Cardiac fibroblast (primary cell): Measurements from ENCODE around the gene IL1R1.
A peak's percentile ranks its signal among the peaks of the same experiment; 100 is the strongest.

ENCODE experiments used
- DNase-seq, 2 donors: peaks; one replicate each; pipeline versions ENCODE4 v3.0.0 to v3.0.0-alpha.2; 2010; ENCODE audit warnings: low read depth in 2 of 2
- H3K4me3 ChIP-seq, 2 donors: replicated peaks in 1 of 2; 1 replicate in 1 of 2; 2 replicates in 1 of 2; pipeline ENCODE4 v1.5.1; 2011; ENCODE audit warnings: low read depth in 2 of 2, low read length in 2 of 2, mild to moderate bottlenecking in 2 of 2, moderate library complexity in 1 of 2
- TF ChIP-seq, protein P1 (sequence below): IDR thresholded peaks from one replicate; pipeline ENCODE4 v1.5.1; 2011; ENCODE audit warnings: low read depth, mild to moderate bottlenecking, low read length, inconsistent platforms

IL1R1 gene

DNA sequence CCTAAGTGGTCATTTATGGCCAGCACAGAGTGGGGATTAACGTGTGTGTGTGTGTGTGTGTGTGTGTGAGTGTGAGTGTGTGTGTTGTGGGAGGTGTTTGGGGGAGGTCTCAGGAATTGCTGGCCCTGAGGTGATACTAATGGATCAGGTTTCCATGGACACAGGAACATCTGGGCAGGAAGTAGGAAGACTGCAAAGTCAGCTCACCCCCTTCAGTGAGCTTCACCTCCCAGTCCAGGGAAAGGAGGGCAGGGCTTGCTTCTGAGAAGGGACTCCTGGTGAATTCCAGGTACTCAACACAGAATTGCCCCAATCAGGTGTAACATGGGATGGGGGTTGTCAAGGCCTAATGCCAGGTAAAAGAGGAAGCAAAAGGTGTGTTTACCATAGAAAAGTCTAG is 30.3 kb upstream of the IL1R1 start:
- DNase-seq, result peak in 1 of 2 donors; percentile 54
- H3K4me3 ChIP-seq, result no peak overlapping the region
- TF ChIP-seq, protein P1, sequence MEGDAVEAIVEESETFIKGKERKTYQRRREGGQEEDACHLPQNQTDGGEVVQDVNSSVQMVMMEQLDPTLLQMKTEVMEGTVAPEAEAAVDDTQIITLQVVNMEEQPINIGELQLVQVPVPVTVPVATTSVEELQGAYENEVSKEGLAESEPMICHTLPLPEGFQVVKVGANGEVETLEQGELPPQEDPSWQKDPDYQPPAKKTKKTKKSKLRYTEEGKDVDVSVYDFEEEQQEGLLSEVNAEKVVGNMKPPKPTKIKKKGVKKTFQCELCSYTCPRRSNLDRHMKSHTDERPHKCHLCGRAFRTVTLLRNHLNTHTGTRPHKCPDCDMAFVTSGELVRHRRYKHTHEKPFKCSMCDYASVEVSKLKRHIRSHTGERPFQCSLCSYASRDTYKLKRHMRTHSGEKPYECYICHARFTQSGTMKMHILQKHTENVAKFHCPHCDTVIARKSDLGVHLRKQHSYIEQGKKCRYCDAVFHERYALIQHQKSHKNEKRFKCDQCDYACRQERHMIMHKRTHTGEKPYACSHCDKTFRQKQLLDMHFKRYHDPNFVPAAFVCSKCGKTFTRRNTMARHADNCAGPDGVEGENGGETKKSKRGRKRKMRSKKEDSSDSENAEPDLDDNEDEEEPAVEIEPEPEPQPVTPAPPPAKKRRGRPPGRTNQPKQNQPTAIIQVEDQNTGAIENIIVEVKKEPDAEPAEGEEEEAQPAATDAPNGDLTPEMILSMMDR, result no peak

DNA sequence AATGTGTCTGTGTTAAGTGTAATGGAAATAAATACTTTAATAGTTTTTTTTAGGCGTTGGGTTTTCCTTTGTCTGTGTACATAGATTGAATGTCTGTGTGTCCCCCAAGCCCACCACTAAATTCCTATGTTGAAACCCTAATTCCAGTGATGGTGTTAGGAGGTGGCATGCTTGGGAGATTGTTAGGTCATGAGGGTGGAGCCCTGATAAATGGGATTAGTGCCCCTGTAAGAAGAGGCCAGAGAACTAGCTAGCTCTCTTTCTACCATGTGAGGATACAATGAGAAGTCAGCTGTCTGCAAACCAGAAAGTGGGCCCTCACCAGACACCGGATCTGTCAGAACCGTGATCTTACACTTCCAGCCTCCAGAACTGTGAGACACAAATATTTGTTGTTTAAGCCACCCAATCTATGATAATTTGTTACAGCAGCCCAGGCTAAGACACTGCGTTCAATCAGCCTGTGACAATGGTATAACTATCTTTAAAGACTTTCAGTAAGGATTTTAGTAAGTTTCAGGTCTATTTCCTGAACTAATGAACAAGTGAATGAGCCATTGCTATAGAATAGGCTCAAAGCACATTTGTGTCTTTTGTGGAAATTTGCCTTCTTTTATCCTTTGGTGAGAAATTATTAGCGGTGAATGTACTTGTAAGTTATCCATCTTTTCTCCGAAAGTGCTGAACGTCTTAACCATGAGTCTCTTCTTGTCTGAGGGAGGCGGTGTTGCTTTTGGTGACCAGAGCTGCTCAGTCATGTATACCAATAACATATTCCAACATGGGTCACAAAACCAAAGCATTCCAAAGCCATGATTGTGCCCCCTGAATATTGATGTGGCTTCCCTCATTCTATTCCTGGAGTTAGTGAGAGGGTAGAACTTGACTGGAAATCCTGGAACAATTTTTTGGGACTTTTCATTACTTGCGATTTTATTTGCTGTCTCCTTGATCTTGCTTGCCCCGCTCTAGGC is 29.6 kb upstream of the IL1R1 start:
- TF ChIP-seq, protein P1, result no peak
- DNase-seq, result peak; percentile 42 to 68
- no peak overlapping the region for H3K4me3 ChIP-seq

GRCh38 chr2:102114290-102114721 is 28.2 kb upstream of the IL1R1 start:
- H3K4me3 ChIP-seq, result no peak overlapping the region
- TF ChIP-seq, protein P1, result no peak
- DNase-seq, result peak; percentile 87 to 93

GRCh38 chr2:102114851-102115497 is 27.6 kb upstream of the IL1R1 start:
- peak; percentile 73 to 82 for DNase-seq
- H3K4me3 ChIP-seq, result no peak overlapping the region
- TF ChIP-seq, protein P1, result no peak

- peak; percentile 70 to 94 for DNase-seq
- TF ChIP-seq, protein P1, result no peak
- no peak overlapping the region for H3K4me3 ChIP-seq
Measured at GRCh38 chr2:102116630-102117471, 25.7 kb upstream of the IL1R1 start.

DNA sequence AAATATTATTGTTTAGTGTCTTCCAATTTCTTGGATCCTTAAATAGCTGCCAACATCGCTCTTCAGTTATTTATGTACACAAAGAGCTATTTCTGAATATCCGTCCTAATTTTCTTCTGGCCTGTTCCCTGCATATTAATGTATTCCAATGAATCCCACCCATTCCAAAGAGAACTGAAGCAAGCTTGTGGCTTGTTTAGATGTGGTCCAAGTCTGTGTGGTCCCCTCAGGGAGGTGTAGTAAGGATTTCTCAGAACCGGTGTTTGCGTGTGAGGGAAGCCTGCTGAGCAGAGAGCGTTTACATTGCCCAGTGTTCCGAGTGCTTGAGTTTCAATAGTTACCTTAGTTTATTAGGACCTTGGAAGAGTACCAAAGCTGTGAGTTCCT is 25.1 kb upstream of the IL1R1 start:
- TF ChIP-seq, protein P1, result no peak
- peak; percentile 52 to 62 for DNase-seq
- H3K4me3 ChIP-seq, result no peak overlapping the region
